OCI-LY1 (cell line): ENCODE measurements around the gene RAPGEF5.

Experiments used
- CTCF ChIP-seq: fragments of 200-600 bp; sonication (generic), shearing (Covaris generic); IDR thresholded peaks from 2 replicates; pipeline ENCODE4 v1.5.1; 2017; ENCODE audit warnings: mild to moderate bottlenecking, antibody characterized with exemption, low read length, moderate library complexity, mixed read lengths
- EZH2 ChIP-seq: fragments of 200-600 bp; sonication (generic), shearing (Covaris generic); IDR thresholded peaks from 2 replicates; pipeline ENCODE4 v1.8.0; 2017; ENCODE audit warnings: borderline replicate concordance, mixed run types, mild to moderate bottlenecking, antibody characterized with exemption, low read length, moderate library complexity, mixed read lengths

- TF ChIP-seq CTCF: no peak
- TF ChIP-seq EZH2: no peak
Measured at GRCh38 chr7:22216309-22216708, 140.6 kb downstream of the RAPGEF5 start.
